Islet of Langerhans (tissue), 1 donor: ENCODE results near the gene MALL.
"Not testable (repeated sequence)": the region's sequence is repeated elsewhere in the genome, so short reads cannot be mapped to it uniquely, and the experiment has no call there.

Source experiments
- FAIRE-seq: peaks from one replicate; lab custom pipeline; 2011; peaks lifted over from hg19 to GRCh38; lab: Jason Lieb, UNC

The MALL gene

GRCh38 chr2:110050222-110050621 lies 65.4 kb downstream of the MALL start:
- not testable (repeated sequence) for FAIRE-seq

- not testable (repeated sequence) for FAIRE-seq
Measured at GRCh38 chr2:110049769-110050168, 65.9 kb downstream of the MALL start.

- FAIRE-seq: not testable (repeated sequence)
Measured at GRCh38 chr2:110048255-110049197, 67.1 kb downstream of the MALL start.

- not testable (repeated sequence) for FAIRE-seq
Measured at GRCh38 chr2:110047225-110047624, 68.4 kb downstream of the MALL start.

- not testable (repeated sequence) for FAIRE-seq
Measured at GRCh38 chr2:110041941-110042660, 73.5 kb downstream of the MALL start.

GRCh38 chr2:110037336-110037735 lies 78.3 kb downstream of the MALL start:
- not testable (repeated sequence) for FAIRE-seq

- FAIRE-seq: not testable (repeated sequence)
Measured at GRCh38 chr2:110035384-110035783, 80.2 kb downstream of the MALL start.

- not testable (repeated sequence) for FAIRE-seq
Measured at GRCh38 chr2:110034935-110035334, 80.7 kb downstream of the MALL start.
